A549 (cell line): Measurements from ENCODE around the gene TMEM121B. TPM values are rescaled to one million over a fixed set of nuclear protein-coding genes. Genes with fewer than 3 reads are reported as not detected.

Source experiments
- ATAC-seq, 2 experiments: fragments of 200-7000 bp in 1 of 2; fragments of >200 bp in 1 of 2; cut with Nextera tagmentation in 1 of 2; cut with Tn5 transposase in 1 of 2; 3 replicates each; pipeline versions ENCODE4 v1.8.0 to v1.9.1; 2018 to 2020; ENCODE audit warnings: mild to moderate bottlenecking in 1 of 2, moderate library complexity in 1 of 2
- CTCF ChIA-PET: fragments of 300-600 bp; sonication (Branson Sonifier 250); formaldehyde crosslinking; extraction: SDS; loops from one replicate; lab custom pipeline; 2021; ENCODE audit warnings: antibody characterized with exemption, inconsistent platforms; lab: Yijun Ruan, JAX
- POLR2A ChIA-PET: fragments of 350-600 bp; formaldehyde crosslinking; extraction: SDS; loops from one replicate; lab custom pipeline; 2021; ENCODE audit warnings: antibody characterized with exemption, inconsistent platforms; lab: Yijun Ruan, JAX
- DNase-seq, 2 experiments: peaks; one replicate each; pipeline versions ENCODE4 v3.0.0 to v3.0.0-alpha.2; 2011 to 2016; ENCODE audit warnings: low read depth in 1 of 2, low spot score in 1 of 2
- FAIRE-seq: peaks from 2 replicates; lab custom pipeline; 2011; peaks lifted over from hg19 to GRCh38; lab: Jason Lieb, UNC
- H3K27ac ChIP-seq, 2 experiments: fragments of >200 bp; sonication (Bioruptor Twin); formaldehyde crosslinking; 3 replicates each; pipeline ENCODE4 v1.5.1; 2016 to 2017
- H3K4me1 ChIP-seq: fragments of >200 bp; sonication (Bioruptor Twin); formaldehyde crosslinking; 3 replicates; pipeline ENCODE4 v1.6.1; 2016
- H3K4me2 ChIP-seq: fragments of >200 bp; sonication (Bioruptor Twin); formaldehyde crosslinking; 3 replicates; pipeline ENCODE4 v1.6.1; 2016
- H3K4me3 ChIP-seq: fragments of >200 bp; sonication (Bioruptor Twin); formaldehyde crosslinking; 3 replicates; pipeline ENCODE4 v1.5.1; 2016
- H3K9me3 ChIP-seq: fragments of >200 bp; sonication (Bioruptor Twin); formaldehyde crosslinking; 3 replicates; pipeline ENCODE4 v1.6.1; 2016
- BHLHE40 ChIP-seq: IDR thresholded peaks from 2 replicates; pipeline ENCODE4 v1.6.1; 2012; ENCODE audit warnings: low read depth, low read length, inconsistent platforms
- CHD2 ChIP-seq: fragments of 150-350 bp; IDR thresholded peaks from 2 replicates; pipeline ENCODE4 v1.6.1; 2014; ENCODE audit warnings: low read length; ENCODE audit not compliant: partially characterized antibody
- HEYL ChIP-seq: fragments of 250-450 bp; sonication (Bioruptor Pico); IDR thresholded peaks from 2 replicates; pipeline ENCODE4 v1.8.0; 2021; ENCODE audit warnings: mild to moderate bottlenecking, moderate library complexity
- HMGXB4 ChIP-seq: fragments of 250-450 bp; sonication (Bioruptor Pico); IDR thresholded peaks from 2 replicates; pipeline ENCODE4 v1.5.0; 2021; ENCODE audit warnings: mild to moderate bottlenecking, moderate library complexity, borderline replicate concordance
- MAFK ChIP-seq: fragments of 450-650 bp; IDR thresholded peaks from 2 replicates; pipeline ENCODE4 v1.6.1; 2014; ENCODE audit not compliant: partially characterized antibody
- MAZ ChIP-seq: fragments of 150-350 bp; IDR thresholded peaks from 2 replicates; pipeline ENCODE4 v1.6.1; 2014; ENCODE audit warnings: antibody characterized with exemption, low read depth, low read length, borderline replicate concordance
- NFE2L2 ChIP-seq: fragments of 150-350 bp; conservative IDR thresholded peaks from 2 replicates; pipeline ENCODE4 v1.6.1; 2014; ENCODE audit warnings: low read length
- NPAS2 ChIP-seq: fragments of 250-450 bp; sonication (Bioruptor Pico); IDR thresholded peaks from 2 replicates; pipeline ENCODE4 v1.8.0; 2022; ENCODE audit warnings: mild to moderate bottlenecking, moderate library complexity, borderline replicate concordance
- RARB ChIP-seq: fragments of 250-450 bp; sonication (Bioruptor Pico); IDR thresholded peaks from 2 replicates; pipeline ENCODE4 v1.8.0; 2021; ENCODE audit warnings: mild to moderate bottlenecking, moderate library complexity
- TFCP2L1 ChIP-seq: fragments of 250-450 bp; sonication (Bioruptor Pico); IDR thresholded peaks from 2 replicates; pipeline ENCODE4 v1.5.0; 2021; ENCODE audit warnings: mild to moderate bottlenecking
- ZFP36 ChIP-seq: fragments of 450-650 bp; IDR thresholded peaks from 2 replicates; pipeline ENCODE4 v1.6.1; 2014; ENCODE audit warnings: borderline replicate concordance; ENCODE audit not compliant: partially characterized antibody
- ZSCAN20 ChIP-seq: fragments of 250-450 bp; sonication (Bioruptor Pico); IDR thresholded peaks from 2 replicates; pipeline ENCODE4 v1.8.0; 2022; ENCODE audit warnings: mild to moderate bottlenecking, moderate library complexity
- WGBS: methylation state at CpG from one replicate; pipeline ENCODE4 v1.1.6; 2017; ENCODE audit errors: missing lambda C conversion rate; 5-methylcytosine and 5-hydroxymethylcytosine counted together
- polyA plus RNA-seq, 4 experiments: library from polyadenylated mRNA; depleted of rRNA in 3 of 4; stranded (reverse); fragments of >200 nt; fragmentation: RNase III in 1 of 4; extraction: RNeasy Plus Mini Kit Qiagen cat#74134 plus additional on column Dnase treatment in 1 of 4; gene quantifications; 2 replicates in 3 of 4; 3 replicates in 1 of 4; pipeline ENCODE4 v1.2.3, GENCODE V29; 2011 to 2017
- TF ChIP-seq, protein P1 (sequence below): fragments of 200-600 bp; sonication (generic); IDR thresholded peaks from 2 replicates; pipeline ENCODE4 v1.6.1; 2016; ENCODE audit warnings: antibody characterized with exemption, mild to moderate bottlenecking, moderate library complexity
- TF ChIP-seq, protein P2 (sequence below): fragments of >200 bp; sonication (Bioruptor Twin); formaldehyde crosslinking; IDR thresholded peaks from 3 replicates; pipeline ENCODE4 v1.5.1; 2016
- TF ChIP-seq, protein P3 (sequence below): fragments of 450-650 bp; IDR thresholded peaks from 2 replicates; pipeline ENCODE4 v1.6.1; 2014; ENCODE audit warnings: antibody characterized with exemption

Gene TMEM121B
- polyA plus RNA-seq, 2 of the 4 experiments (the other 2 are of a cell fraction): 0.03 to 0.08 TPM

DNA sequence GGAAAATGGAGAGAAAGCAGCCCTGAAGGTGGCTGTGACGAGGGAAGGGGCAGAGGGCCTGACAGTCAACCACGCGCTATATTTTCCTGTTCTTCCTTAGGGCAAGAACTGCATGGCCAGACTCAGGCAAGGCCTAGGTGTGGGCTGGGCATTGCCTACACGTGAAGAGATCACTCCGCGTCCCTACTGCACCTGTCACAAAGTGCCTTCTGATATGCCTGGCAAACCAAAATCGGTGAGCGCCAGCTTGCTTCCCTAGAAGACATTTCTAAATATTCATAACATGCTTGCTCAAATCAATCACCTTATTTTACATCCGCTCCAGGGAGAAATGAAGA is 6.3 kb downstream of the TMEM121B start:
- ATAC-seq: no peak
- TF ChIP-seq, protein P1, sequence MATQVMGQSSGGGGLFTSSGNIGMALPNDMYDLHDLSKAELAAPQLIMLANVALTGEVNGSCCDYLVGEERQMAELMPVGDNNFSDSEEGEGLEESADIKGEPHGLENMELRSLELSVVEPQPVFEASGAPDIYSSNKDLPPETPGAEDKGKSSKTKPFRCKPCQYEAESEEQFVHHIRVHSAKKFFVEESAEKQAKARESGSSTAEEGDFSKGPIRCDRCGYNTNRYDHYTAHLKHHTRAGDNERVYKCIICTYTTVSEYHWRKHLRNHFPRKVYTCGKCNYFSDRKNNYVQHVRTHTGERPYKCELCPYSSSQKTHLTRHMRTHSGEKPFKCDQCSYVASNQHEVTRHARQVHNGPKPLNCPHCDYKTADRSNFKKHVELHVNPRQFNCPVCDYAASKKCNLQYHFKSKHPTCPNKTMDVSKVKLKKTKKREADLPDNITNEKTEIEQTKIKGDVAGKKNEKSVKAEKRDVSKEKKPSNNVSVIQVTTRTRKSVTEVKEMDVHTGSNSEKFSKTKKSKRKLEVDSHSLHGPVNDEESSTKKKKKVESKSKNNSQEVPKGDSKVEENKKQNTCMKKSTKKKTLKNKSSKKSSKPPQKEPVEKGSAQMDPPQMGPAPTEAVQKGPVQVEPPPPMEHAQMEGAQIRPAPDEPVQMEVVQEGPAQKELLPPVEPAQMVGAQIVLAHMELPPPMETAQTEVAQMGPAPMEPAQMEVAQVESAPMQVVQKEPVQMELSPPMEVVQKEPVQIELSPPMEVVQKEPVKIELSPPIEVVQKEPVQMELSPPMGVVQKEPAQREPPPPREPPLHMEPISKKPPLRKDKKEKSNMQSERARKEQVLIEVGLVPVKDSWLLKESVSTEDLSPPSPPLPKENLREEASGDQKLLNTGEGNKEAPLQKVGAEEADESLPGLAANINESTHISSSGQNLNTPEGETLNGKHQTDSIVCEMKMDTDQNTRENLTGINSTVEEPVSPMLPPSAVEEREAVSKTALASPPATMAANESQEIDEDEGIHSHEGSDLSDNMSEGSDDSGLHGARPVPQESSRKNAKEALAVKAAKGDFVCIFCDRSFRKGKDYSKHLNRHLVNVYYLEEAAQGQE: no peak
- TF ChIP-seq TFCP2L1 (CRISPR knock-in tag): no peak
- no peak for TF ChIP-seq CHD2
- TF ChIP-seq RARB (CRISPR knock-in tag): no peak
- TF ChIP-seq NFE2L2: no peak
- TF ChIP-seq, protein P2, sequence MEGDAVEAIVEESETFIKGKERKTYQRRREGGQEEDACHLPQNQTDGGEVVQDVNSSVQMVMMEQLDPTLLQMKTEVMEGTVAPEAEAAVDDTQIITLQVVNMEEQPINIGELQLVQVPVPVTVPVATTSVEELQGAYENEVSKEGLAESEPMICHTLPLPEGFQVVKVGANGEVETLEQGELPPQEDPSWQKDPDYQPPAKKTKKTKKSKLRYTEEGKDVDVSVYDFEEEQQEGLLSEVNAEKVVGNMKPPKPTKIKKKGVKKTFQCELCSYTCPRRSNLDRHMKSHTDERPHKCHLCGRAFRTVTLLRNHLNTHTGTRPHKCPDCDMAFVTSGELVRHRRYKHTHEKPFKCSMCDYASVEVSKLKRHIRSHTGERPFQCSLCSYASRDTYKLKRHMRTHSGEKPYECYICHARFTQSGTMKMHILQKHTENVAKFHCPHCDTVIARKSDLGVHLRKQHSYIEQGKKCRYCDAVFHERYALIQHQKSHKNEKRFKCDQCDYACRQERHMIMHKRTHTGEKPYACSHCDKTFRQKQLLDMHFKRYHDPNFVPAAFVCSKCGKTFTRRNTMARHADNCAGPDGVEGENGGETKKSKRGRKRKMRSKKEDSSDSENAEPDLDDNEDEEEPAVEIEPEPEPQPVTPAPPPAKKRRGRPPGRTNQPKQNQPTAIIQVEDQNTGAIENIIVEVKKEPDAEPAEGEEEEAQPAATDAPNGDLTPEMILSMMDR: no peak
- TF ChIP-seq MAFK: no peak
- no peak for TF ChIP-seq NPAS2 (CRISPR knock-in tag)
- TF ChIP-seq HMGXB4 (CRISPR knock-in tag): no peak
- TF ChIP-seq ZFP36: no peak
- no peak for TF ChIP-seq BHLHE40
- TF ChIP-seq, all 56 proteins: peak for 0
- Histone ChIP-seq H3K4me2 (no peak overlapping the region), H3K4me3 (no peak overlapping the region), H3K4me1 (peaks cover 5% of the 10 kb centered on the region; the same call in 1 of the 3 replicates), H3K27ac (no peak overlapping the region), H3K9me3 (no peaks in the 10 kb centered on the region)
- ChIA-PET CTCF (no interaction called here), POLR2A (no interaction called here)
- DNase-seq (no peak), FAIRE-seq (no peak)
- WGBS: 88% methylated on average over 9 of the region's 9 CpGs

DNA sequence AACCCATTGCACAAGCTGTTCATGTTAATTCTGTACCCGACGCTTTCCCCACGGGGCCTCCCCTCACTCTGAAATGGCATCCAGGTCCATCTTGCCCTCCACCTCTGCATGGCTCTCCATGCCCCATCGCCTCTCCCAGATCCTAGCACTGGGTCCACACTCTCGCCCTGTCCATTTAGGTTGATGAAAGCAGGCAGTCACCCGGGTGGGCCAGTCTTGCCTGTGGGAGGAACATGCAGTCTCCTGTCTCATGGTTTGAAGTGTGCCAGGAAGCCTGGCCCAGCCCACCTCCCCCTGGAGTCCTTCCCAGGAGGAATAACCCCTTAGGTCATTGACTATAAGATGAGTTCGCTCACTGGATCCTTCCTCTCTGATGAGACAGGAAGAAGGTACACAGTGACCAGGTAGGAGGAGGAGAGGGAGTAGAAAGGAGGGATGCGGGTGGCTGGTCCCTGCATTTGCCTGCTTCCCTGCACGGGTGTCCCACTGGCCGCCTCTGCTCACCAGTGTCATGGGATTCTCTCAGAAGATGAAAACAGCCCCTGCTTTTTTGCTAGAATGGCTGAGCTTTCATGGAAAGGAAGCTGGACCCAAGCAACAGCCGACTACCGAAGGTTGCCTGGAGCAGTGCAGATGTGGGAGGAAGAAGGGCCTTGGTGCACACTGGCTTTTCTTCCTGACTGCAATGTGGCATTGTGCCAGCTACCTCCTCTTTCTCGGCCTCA is 6.8 kb downstream of the TMEM121B start:
- no peak for DNase-seq

DNA sequence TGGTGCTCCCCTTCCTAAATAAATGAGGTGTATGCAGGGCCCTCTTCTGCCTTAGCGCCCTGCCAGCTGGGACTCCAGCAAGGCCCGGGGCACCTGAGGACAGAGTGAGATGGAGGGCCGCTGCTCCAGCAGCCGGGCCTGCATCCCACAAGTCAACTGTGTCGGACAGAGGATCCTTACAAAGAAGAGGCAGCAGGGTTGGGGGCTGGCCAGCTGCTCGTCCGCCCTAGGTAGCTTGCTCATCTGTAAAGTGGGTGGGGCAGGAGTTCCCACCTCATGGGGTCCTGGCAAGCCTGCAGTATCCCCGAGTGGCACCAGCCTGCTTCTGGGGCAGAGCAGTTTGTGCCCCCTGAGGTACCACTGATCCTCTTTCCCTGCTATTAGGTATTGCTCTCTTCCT is 7.6 kb downstream of the TMEM121B start:
- Histone ChIP-seq H3K27ac (no peak overlapping the region), H3K4me1 (peaks cover 5% of the 10 kb centered on the region; the same call in 1 of the 3 replicates), H3K9me3 (no peaks in the 10 kb centered on the region), H3K4me3 (no peak overlapping the region), H3K4me2 (no peak overlapping the region)
- TF ChIP-seq, protein P3, sequence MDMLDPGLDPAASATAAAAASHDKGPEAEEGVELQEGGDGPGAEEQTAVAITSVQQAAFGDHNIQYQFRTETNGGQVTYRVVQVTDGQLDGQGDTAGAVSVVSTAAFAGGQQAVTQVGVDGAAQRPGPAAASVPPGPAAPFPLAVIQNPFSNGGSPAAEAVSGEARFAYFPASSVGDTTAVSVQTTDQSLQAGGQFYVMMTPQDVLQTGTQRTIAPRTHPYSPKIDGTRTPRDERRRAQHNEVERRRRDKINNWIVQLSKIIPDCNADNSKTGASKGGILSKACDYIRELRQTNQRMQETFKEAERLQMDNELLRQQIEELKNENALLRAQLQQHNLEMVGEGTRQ: no peak
- TF ChIP-seq ZSCAN20 (CRISPR knock-in tag): no peak
- TF ChIP-seq MAZ: no peak
- 84% methylated on average over 3 of the region's 8 CpGs for WGBS
- POLR2A ChIA-PET: no interaction called here
- ATAC-seq: no peak
- CTCF ChIA-PET: interaction anchor here (0.5 to 0.7 kb wide), 3 partner anchors 31 to 391 kb away, joined by 3 read pairs; no protein-coding TSS in a partner anchor
- no peak for DNase-seq
- FAIRE-seq: no peak

More for the DNA sequence above, 6.8 kb downstream of the TMEM121B start:
- CTCF ChIA-PET: interaction anchor here (0.5 to 0.7 kb wide), 3 partner anchors 388 to 530 kb away, joined by 3 read pairs; no protein-coding TSS in a partner anchor
- POLR2A ChIA-PET: no interaction called here
- FAIRE-seq (no peak), ATAC-seq (no peak)
- Histone ChIP-seq H3K4me2 (no peak overlapping the region), H3K9me3 (no peaks in the 10 kb centered on the region), H3K4me1 (peaks cover 5% of the 10 kb centered on the region; the same call in 1 of the 3 replicates), H3K27ac (no peak overlapping the region), H3K4me3 (no peak overlapping the region)
- no peak for TF ChIP-seq ZSCAN20 (CRISPR knock-in tag)
- TF ChIP-seq HEYL (CRISPR knock-in tag): no peak
- WGBS: 64% methylated on average over 11 of the region's 13 CpGs
